H1 (cell line): Measurements from ENCODE around the gene CAV3. TPM values are rescaled to one million over a fixed set of nuclear protein-coding genes. Genes with fewer than 3 reads are reported as not detected.

Experiments used
- EGR1 ChIP-seq: IDR thresholded peaks from 2 replicates; pipeline ENCODE4 v1.6.1; 2011; ENCODE audit warnings: low read depth, low read length, borderline replicate concordance
- SAP30 ChIP-seq: fragments of 300-600 bp; sonication (generic); IDR thresholded peaks from 2 replicates; pipeline ENCODE4 v1.7.1; 2012; ENCODE audit warnings: low read length, moderate library complexity, mild to moderate bottlenecking, inconsistent platforms; ENCODE audit not compliant: insufficient read depth, insufficient replicate concordance
- polyA plus RNA-seq, 7 experiments: library from polyadenylated mRNA; depleted of rRNA in 3 of 7; stranded (reverse) in 5 of 7; unstranded in 2 of 7; fragments of >200 nt in 5 of 7; fragments of 200-250 nt in 2 of 7; gene quantifications; 1 replicate in 5 of 7; 2 replicates in 1 of 7; 4 replicates in 1 of 7; pipeline versions ENCODE4 v1.2.1 to v1.2.3, GENCODE V29; 2011 to 2013; ENCODE audit warnings: missing spikeins in 2 of 7, mixed read lengths in 2 of 7
- total RNA-seq: library from RNA; stranded (reverse); fragmentation: NEBNext Ultra II Directional; extraction: Animal tissue kit (Norgen Biotek cat#: 25700); gene quantifications from 2 replicates; pipeline ENCODE4 v1.2.1, GENCODE V29; 2021

Gene CAV3
- total and polyA plus RNA-seq, 2 of the 8 experiments (the other 6 are each of a cell fraction or from before 2014, with no cell fraction given): not detected

DNA sequence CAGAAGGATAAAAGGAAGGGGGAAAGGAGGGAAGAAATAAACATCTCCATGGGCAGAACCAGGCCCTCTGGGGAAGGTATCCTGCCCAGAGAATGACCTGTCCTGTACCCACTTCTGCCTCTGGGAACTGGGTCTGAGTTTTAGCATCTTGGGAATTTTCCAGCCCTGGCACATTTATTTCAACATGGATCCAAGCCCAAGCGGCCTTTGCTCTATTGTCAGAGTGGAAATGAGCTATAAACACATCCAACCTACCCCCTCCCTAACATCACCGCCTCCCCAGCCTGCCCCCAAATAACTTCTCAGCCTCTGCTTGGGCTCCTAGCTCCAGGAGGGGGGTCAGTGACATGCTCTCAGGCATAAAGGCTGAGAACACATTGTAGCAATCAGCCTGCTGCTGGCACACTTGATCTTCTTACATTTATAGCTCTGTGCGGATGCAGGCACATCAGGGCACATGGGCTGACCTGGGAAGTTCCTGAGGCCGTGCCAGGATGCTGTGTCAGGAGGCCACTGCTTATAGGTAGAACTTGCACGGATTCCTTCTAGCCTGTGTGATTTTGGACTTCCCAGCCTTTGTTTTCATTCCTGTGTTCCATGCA is 40.4 kb downstream of the CAV3 start (continued):
- TF ChIP-seq EGR1 (no peak), SAP30 (no peak)
- TF ChIP-seq, all 59 proteins: peak for 0
